EH (cell line): ENCODE results near the gene COA3.
"Not testable (repeated sequence)": the region's sequence is repeated elsewhere in the genome, so short reads cannot be mapped to it uniquely, and the experiment has no call there.

Experiments used
- DNase-seq: peaks from one replicate; pipeline ENCODE4 v3.0.0-alpha.2; 2015; ENCODE audit warnings: low read depth

Gene COA3

DNA sequence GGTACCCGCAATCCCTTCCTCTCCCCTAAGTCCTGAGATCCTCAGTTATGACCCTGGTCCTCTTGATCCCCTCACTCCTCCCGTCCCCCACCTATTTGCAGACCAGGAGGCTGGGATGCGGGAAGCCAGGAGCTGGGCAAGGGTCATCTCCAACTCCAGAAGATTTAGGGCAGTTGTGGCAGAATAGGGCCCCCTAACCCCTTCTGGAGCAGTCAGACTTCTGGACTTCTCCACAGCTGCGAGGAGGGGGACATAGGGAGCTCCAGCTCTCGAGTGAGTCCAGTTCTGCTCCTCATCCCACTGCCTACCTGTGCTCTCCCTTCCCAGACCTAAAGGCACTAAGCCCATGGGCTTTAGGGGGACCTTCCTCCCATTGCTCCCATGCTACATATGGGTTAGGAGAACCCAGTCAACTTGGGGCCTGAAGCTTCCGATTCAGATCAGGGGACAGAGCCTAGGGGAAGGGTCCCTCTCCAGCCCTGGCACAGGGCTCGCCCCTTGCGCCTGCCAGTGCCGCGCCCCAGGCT is 16.8 kb downstream of the COA3 start:
- DNase-seq: no peak

DNA sequence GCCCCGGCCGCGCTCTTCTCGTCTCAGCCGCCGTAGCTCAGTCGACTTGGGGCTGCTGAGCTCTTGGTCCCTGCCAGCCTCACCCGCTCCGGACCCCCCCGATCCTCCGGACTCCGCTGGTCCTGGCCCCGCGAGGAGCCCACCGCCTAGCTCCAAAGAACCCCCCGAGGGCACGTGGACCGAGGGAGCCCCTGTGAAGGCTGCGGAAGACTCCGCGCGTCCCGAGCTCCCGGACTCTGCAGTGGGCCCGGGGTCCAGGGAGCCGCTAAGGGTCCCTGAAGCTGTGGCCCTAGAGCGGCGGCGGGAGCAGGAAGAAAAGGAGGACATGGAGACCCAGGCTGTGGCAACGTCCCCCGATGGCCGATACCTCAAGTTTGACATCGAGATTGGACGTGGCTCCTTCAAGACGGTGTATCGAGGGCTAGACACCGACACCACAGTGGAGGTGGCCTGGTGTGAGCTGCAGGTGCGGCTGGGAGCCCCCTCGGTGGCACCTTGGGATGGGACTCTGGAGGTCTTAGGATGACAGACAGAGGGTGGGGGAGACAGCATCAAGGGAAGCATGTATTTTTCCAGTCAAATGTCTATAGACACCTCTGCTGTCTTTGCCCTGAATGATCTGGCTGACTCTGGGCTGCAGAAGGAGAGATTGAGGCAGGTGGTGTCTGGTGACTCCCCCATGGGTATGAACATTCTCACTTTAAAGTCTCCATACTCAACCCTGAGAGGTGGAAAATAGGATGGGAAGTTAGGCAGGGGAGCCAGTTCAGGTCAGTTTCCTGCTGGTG is 17.5 kb downstream of the COA3 start:
- no peak for DNase-seq

DNA sequence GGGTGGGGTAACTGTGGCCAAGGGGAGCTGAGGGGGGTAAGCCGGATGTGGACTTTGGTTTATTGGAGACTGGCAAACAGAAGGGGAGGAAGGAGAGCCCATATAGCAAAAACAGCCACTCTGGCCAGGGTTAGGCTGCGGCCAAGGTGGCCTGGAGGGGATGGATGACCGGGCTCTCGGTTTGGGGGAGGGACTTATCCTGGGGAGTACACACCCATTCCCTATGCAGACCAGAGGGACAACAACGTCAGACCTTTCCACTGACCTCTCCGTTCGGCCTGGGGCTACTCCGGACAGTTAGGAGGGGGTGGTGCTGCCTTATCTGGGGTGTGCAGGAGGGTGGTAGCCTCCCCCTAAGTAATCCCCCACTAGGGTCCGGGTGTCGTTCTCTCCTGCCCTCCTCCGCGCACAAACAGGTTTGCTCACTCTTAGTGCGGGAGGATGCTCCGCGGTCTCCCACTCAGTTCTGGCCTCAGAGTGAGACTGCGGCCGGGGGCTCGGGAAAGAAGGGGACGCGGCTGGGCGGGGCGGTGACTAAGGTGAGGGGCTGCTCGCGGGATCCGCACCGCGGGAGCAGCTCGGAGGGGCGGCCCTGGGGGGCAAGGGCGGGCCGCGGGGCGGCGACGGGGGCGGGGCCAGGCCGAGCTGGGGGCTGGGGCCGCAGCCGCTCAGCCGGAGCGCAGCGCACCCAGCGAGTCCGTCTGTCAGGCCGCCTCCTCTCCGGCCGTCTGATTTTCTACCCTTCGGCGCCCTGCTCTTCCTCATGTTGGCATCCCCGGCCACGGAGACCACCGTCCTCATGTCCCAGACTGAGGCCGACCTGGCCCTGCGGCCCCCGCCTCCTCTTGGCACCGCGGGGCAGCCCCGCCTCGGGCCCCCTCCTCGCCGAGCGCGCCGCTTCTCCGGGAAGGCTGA is 18.3 kb downstream of the COA3 start, which contains the start of gene WNK4:
Gene WNK4 (plus strand): TSS at position 675 of the 915 bp plus-strand sequence. CDS start 89 bp downstream, at position 764.
- peak; percentile 67 for DNase-seq

DNA sequence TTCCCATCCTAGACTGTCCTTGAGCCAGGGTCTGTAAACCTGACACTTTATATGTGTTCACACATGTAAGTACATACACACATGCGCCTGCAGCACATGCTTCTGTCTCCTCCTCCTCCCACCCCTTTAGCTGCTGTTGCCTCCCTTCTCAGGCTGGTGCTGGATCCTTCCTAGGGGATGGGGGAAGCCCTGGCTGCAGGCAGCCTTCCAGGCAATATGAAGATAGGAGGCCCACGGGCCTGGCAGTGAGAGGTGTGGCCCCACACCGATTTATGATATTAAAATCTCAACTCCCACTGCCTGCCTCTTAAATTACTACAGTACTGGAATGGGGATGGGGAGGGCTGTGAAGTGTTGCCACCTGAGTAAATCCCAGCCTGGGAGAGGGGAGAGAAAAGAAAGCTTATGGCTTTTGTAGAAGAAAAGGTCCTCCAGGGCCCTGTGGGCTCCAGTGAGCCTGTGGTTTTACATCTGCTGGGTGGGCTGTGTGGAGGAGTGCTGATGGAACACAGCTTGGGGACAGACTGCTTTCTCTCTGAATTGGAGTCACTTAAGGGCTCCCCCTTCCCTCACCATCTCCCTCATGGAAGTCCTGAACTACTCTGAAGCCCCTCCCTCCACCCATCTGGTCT is 19.1 kb downstream of the COA3 start:
- no peak for DNase-seq

DNA sequence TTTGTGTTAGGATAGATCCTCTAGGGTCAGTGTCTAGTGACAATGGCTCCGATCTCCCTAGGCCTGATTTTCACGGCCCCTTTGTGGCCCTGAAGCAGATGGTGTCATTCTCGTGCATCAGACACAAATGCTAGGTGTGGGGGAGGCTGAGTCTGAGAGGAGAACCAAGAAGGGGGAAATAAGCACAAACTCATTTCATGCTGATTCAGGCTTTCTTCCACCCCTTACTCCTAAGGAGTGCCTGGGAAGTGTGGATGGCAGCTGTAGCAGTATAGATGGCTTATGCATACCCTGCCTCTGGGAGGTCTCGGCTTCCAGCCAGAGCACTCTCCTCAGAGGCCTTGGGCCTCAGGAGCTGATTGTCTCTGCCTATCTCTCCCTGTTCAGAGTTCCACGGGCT is 19.9 kb downstream of the COA3 start:
- DNase-seq: no peak

DNA sequence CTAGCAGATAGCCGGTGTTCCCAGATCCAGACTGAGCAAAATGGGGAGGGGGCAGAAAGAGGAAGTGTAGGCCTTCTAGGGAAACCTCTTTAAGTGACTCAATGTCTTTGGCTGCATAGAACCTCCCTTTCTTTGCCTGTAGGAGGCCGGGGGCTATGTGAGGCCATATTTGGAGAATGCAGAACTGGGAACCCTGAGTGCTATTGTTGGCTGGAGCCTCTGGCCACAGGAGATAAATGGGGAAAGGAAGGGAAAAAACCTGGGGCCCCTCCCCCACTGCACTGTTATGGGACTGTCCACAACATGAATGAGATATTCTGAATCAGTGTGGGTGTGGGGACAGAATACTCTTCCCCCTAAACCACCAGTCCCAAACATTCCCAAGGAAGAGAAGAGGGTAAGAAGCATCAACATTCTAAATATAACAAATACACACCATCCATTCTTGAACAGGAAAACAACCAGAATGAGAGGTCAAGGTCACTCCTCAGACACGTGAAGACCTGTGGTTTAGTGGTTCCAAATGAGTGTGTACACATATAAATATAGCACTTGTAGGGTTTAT is 22.9 kb downstream of the COA3 start:
- peak; percentile 77 for DNase-seq

DNA sequence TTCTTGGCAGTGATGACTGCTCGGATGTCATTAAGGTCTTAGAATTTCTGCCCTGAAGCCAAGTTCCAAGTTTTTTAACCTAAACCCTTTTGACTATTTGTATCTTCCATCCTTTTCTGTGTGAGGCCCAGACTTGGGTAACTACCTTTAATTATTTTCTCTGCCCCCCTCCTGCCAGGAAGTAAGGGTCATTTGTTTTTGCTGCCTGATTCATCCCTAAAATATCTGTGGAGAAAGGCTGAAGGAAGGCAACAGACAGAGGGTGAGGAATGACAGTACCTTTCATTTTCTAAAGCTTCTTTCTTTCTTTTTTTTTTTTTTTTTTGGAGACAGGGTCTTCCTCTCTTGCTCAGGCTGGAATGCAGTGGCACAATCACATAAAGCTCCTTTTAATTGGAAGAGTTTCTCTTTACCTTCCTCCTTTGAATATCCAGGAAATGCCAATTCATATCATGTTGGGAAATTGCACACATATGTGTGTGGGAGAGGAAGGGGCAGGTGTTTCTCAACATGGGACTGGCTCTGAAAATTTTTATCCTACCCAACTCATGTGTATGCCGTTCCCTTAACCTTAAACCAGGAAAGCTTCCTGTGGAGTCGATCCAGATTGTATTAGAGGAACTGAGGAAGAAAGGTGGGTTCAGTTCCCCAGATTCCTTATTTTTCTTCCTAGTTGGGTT is 24.3 kb downstream of the COA3 start:
- DNase-seq: peak; percentile 77

DNA sequence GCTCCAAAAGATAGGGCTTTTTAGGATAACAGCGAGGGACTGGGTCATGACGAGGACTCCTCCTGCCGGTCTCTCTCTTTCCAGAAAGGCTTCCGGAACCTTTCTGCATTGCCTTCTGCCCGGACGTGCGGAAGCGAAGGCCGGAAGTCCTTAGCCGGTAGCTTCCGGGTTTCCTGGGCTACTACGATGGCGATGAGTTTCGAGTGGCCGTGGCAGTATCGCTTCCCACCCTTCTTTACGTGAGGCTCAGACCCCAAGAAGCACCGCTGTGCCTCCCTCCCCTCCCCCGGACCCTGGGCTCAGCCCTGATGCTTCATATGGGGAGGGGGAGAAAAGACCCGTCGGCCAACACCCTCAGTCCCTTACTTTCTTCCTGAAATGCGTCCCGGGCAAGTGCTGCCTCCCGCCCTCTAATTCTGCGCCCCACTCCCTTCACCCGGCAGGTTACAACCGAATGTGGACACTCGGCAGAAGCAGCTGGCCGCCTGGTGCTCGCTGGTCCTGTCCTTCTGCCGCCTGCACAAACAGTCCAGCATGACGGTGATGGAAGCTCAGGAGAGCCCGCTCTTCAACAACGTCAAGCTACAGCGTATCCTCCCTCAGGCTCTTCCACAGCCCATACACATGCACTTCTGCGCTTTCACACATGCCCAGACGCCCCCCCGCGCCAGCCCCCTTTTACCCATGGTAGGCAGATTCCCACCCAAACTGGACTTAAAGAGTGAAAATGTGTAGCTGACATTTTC is 25.0 kb downstream of the COA3 start, which contains the start of gene VPS25:
Gene VPS25 (plus strand): TSS at position 160 of the 746 bp plus-strand sequence. CDS start 27 bp downstream, at position 187.
- DNase-seq: peak; percentile 88

DNA sequence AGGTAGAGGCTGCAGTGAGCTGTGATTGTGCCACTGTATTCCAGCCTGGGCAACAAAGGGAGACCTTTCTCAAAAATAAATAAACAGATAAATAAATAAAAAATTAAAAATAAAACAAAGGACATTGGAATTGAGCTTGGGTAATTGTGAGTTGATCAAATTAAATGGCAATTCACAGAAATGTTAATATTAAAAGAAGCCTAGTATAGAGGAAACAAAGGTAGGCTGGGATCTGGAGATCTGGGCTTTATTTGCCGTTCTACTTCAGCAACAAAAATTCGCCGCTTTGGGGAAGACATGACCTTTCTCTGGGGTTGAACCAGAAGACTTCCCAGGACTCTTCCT is 25.6 kb downstream of the COA3 start:
- DNase-seq: no peak

DNA sequence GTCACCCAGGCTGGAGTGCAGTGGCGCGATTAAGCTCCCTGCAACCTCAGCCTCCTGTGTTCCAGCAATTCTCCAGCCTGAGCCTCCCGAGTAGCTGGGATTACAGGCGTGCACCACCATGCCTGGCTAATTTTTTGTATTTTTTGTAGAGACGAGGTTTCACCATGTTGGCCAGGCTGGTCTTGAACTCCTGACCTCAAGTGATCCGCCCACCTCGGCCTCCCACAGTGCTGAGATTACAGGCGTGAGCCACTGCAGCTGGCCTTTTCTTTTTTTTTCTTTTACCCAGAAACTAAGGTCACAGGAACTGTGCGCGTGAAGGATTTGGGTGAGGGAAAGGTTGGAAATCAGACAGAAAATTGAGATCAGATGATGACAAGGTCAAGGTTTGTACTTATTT is 28.5 kb downstream of the COA3 start:
- DNase-seq: not testable (repeated sequence)

DNA sequence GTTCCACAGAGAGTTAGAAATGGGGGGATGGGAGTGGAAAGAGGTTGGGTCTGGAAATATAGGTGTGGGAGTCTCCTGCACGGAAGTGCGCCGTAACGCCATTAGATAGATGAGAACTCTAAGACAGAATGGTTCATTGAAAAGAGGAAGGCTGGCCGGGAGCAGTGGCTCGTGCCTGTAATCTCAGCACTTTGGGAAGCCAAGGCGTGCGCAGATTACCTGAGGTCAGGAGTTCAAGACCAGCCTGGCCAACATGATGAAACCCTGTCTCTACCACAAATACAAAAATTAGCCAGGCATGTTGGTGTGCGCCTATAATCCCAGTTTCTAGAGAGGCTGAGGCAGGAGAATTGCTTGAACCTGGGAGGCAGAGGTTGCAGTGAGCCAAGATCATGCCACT is 30.5 kb downstream of the COA3 start:
- DNase-seq: not testable (repeated sequence)

DNA sequence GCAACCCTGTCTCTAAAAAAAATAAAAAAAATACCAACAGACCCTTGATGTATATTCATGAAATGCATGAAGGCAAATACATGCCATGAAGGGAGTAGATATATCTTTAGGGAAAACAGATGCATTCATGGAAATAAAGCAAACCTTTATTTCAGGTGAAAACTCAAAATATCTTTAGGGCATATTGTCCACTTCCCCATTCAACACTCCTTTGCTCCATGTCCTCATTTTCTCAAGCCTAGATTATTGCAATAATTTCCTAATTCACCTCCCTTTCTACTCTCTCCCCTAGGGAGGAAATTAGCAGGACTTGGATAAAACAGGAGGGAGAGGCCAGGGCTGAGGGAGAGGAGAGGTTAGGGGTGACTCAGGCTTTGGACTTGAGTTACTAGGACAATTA is 31.0 kb downstream of the COA3 start:
- DNase-seq: no peak

DNA sequence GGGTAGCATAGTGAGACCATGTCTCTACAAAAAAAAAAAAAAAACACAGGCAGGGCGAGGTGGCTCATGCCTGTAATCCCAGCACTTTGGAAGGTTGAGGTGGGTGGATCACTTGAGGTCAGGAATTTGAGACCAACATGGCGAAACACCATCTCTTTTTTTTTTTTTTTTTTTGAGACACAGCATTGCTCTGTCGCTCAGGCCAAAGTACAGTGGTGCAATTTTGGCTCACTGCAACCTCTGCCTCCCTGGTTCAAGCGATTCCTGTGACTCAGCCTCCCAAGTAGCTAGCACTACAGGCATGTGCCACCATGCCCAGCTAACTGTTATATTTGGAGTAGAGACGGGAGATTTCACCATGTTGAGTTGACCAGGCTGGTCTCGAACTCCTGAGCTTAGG is 32.4 kb downstream of the COA3 start:
- DNase-seq: no peak

DNA sequence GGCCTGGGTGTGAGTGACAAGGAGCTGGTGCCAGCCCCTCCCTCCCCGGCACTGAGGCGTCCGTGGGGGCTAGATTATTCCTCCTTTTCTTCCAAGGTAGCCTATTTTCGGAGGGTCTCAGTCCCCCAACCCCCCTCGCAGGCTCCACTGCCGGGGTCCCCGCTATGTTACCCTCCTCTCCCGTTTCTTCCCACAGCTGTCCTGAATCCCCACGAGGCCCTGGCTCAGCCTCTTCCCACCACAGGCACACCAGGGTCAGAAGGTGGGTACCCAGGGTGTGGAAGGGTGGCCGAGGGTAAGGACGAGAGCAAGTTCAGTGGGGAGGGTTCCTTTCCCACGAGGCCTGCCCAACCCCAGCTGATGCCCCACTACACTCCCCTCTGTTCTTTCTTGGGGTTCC is 36.9 kb downstream of the COA3 start:
- no peak for DNase-seq

DNA sequence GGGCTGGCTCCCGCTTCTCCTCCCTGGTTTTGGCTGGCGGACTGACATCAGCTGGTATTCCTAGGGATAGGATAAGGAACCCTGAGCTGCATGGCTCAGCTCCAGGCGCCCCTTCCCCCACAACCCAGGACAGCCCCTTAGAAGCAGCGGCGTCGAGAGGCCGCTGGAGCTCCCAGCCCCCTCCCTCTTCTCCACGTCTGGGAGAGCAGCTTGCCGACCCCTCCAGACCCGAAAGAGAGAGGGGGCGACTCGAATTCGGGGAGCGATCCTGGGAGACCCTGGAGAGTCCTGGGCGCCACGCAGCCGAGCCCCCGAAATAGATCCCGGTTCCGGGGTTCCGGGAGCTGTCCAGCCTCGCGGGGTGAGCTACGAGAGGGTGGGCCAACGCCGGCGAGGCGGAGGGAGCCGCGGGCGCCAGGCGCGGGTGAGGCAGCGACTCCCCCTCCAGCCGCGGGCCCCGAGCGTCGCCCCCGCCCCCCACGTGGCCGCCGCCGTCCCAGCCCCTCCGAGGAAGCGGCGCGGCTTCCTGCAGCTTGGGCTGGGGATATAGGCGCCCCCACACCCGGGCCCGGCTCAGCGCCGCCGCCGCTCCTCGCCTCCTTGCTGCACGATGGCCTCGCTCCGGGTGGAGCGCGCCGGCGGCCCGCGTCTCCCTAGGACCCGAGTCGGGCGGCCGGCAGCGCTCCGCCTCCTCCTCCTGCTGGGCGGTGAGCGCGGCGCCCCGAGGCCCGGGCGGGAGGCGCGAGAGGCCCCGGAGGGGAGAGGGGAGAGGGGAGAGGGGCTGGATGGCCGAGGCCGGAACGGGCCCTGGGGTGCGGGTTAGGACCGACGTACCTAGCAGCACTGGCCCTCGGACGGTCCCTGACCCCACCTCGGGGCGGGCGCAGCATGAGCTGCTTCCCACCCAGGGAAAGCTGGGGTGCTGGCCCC is 37.6 kb downstream of the COA3 start, which contains the start of gene RAMP2:
Gene RAMP2 (plus strand): TSS at position 576 of the 930 bp plus-strand sequence. CDS start 35 bp downstream, at position 611.
- DNase-seq: peak; percentile 42

DNA sequence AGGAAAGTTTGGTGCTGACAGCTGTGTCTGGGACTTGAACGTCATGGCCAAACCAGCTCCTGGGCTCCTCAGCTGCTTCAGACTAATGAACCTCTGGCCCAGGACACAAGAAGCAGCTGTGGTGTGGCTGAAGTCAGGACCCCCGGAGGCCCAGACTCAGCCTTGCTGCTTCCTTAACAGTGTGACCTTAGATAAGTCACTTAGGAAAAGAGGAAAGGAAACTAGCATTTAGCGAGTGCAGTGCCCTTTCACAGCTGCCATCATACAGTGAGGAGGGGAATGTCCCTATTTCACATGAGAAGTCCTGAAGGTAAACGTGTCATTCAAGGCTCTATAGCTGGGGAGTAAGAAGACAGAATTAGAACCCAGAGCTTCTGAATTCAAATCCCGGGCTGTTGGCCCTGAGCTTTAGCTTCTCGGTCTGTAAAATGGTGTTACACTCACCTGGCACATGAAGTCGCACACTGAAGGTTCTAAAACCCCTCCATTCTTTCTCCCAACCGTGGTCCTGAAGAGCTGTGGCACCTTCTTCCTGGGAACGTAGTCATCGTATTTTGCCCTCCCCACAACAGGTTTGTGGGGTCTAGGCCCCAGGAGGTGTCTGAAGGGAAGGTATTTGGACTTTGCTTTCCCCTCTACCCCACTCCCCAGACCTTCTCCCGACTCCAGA is 38.4 kb downstream of the COA3 start:
- no peak for DNase-seq

DNA sequence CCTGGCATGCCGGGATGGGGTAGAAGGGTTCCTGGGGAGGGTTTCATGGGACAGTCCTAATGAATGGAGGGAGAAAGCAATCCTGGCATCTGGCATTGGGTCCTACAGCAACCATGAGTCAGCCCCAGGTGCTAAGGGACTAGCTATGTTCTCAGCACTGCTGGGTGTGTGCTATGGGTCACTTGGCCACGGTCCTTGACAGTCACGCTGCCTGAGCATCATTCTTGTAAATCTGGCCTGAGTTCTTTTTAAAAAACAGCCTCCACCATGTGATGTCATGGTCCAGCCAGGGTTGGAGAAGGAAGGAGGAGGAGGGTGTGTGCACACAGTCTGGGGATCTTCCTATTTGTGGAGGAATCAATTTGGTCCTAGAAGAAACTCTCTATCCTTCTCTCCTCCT is 43.7 kb downstream of the COA3 start:
- no peak for DNase-seq

DNA sequence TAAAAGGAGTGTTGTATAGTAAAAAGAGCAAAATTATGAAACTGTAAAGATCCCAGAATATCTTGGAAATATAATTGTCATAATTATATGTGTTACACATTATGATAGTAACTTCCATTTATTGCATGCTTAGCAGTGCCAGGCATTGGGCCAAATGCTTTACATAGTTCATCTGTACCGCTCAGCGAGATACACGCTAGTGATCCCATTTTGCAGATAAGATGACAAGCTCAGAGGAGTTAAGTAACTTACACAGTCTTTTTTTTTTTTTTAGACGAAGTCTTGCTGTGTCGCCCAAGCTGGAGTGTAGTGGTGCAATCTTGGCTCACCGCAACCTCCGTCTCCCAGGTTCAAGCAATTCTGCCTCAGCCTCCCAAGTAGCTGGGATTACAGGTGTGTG is 46.9 kb downstream of the COA3 start:
- peak; percentile 33 for DNase-seq
